Hypothalamus (tissue), 51 donors: ENCODE measurements around the gene TUBGCP5.
"Not testable (repeated sequence)": the region's sequence is repeated elsewhere in the genome, so short reads cannot be mapped to it uniquely, and the experiment has no call there.

ENCODE experiments used
- DNase-seq, 51 donors: peaks; one replicate each; lab custom pipeline; 2025; lab: John Stamatoyannopoulos, UW

Gene TUBGCP5

DNA sequence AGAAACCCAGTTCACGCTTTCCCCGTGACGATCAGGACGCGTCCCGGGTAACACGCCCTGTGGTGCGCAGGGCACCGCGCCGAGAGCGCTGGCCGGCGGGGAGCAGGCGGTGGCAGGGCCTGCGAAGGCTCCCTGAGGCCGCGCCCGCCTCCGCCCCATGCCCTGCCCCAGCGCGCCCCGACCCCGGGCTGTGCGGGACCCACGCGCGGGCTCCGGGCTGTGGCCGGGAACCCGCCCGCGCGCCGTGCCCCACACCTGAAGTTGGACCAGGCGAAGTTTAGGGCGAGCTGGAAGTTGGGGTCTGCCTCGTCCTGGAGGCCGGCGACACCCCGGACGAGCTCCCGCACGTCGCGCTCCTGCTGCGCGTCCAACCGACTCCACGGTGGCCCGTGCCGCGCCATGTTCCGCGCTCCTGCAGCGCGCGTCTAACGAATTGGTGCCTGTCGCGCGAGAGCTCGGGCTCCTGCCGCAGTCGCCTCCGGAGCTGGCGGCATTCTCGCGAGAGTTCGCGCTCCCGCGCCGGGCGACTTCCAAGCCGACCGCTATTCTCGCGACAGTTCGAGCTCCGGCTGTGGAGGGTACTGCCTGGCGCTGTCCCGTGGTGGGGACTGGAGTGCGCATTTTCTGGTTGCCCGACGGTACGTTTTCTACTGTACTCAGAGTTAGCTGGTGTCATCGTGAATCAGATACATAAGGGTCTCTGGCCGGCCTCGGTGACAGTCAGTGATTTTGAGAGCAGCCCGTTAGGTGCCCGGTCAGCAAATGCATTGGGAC lies at the start of gene TUBGCP5:
TUBGCP5 (minus strand) TSS at position 427 of the 774 bp plus-strand sequence; CDS start at position 401, 26 bp downstream.
- peak; percentile 31 to 97 (median 86) for DNase-seq

DNA sequence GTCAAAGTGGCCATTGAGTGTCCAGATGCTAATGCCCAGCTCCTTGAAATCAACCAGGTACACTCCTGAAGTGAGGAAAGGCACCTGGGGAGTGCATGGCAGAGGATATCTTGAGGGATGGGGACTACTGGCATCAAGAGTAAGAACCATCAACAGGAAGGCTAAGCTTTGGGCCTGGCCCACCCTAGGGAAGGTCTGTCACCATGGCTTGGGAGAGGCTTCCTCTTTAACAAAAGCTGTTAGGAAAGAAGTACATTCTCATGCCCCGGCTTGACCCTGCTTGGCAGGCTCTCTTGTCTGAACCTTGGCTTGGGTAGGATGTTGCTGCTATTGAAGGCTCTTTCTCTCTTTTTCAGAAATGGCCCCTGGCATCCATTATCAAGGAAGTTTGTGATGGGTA lies 43.7 kb upstream of the TUBGCP5 start:
- no peak for DNase-seq

DNA sequence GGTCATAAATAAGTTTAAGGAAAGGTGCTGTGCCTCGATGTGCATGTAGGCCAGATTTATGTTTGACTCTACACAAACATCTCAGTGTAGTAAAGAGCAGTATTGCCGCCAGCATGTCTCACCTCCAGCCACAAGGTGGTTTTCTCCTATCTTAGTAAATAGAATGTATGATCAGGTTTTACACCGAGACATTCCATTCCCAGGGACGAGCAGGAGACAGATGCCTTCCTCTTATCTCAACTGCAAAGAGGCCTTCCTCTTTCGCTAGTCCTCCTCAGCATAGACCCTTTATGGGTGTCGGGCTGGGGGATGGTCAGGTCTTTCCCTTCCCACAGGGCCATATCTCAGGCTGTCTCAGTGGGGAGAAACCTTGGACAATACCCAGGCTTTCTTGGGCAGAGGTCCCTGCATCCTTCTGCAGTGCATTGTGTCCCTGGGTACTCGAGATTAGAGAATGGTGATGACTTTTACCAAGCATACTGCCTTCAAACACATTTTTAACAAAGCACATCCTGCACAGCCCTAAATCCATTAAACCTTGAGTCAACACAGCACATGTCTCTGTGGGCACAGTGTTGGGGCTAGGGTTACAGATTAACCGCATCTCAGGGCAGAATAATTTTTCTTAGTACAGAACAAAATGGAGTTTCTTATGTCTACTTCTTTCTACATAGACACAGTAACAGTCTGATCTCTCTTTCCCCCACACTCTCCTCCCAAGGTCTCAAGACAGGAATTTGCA lies 42.8 kb upstream of the TUBGCP5 start:
- DNase-seq, result not testable (repeated sequence)

DNA sequence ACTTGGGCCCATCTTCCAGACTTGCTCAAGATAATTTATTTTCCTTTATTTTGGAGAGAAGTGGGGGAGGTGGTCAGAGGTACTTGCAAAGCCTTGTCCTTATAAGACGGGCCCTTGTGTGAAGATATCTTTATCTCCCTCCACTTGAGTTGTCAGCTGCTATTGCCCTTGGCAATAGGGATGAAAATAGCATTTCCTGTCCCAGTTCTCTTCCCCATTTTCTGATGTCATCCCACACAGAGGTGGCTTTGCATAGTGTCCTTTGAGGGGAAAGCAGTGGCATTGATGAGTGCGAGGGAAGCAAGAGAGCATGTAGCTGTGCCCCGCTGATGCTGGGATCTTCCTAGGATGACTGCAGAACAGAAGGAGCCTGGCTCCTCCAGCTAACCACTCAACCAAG lies 41.9 kb upstream of the TUBGCP5 start:
- no peak for DNase-seq

DNA sequence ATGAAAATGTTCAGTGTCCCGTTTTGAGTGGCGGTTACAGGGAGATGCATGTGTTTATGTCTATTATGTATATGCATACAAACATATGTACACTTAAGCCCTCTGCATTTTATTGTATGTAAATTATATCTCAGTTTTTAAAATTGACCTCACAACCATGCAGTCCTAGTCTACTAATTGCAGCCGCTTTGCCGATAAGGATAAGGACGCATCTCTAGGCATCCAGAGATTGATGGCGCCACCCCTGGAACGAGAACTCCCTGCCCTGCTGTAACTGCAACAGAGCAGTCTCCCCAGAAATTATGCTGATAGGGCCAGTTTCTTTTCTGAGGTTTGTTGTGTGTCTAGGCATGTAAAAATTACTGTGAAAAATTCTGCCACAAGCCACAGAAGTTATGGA lies 40.4 kb upstream of the TUBGCP5 start:
- no peak for DNase-seq

DNA sequence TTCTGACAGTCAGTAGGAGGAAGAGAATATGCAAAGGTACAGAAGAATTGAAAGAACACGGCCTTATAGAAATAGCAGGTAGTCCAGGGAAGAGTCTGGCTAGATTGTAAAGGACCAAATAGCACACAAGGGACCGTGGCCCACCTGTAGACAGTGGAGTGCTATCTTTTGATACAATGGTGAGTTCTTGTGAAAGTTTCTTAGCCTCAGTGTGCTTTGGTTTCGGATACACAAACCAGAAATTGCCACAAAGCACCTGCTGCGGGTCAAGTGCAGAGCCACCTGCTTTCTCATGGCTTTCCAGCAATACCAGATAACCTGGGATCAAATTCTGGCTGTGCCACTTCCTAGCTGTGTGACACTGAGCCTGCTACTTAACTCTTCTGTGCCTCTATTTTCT lies 36.6 kb upstream of the TUBGCP5 start:
- no peak for DNase-seq

DNA sequence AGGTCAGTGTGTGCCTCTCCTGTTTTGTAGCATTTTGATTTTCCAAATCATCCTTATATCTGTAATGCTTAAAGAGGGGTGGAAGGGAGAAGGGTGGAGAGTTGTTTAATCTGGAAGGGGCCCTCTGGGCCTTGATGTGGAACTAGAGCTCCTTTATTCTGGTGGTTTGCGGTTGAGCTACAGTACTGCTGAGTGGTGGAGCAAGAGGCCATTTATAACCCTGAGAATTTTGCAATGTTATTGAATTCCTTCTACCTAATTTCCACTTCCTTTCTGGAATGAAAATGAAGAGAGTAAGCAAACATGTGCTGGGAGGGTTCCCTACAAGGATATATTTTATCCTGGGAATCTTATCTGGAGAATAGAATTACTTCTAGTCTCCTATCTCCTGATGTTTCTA lies 35.3 kb upstream of the TUBGCP5 start:
- no peak for DNase-seq

DNA sequence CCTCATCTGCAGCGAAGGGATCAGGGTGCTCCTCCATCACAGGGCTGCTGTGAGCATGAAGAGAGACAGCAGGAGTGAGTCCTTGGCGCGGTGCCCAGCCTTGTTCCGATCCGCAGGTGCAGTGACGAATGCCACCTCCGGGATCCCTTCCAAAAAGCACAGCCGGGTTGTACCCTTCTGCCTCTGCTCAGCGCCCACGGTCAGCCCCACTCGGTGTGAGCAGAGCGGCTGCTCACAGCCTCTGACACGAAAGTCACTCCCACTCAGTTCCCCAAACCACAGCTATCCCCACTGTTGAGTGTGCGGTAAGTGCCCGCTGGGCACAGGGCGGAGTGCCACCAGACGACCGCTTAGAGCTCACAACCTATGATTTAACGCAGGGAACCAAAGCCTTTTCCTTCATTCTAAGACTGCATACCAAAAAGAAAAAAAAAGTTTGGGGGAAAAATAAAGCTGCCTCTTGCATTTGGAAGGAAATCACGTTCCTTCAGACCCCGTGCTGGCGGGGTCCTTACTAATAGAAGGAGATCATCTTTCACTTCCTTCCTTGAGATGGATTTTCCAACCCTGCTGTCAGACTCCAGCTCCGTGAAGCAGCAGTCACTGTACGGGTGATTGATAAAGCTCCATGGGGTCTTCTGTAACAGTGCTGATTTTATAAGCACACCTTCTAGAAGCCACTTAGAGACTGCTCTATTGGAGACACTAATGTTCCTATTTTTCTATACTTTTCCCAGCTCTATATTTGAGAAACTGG lies 34.7 kb upstream of the TUBGCP5 start:
- peak in 6 of 51 donors; percentile 5 to 26 (median 22) for DNase-seq

DNA sequence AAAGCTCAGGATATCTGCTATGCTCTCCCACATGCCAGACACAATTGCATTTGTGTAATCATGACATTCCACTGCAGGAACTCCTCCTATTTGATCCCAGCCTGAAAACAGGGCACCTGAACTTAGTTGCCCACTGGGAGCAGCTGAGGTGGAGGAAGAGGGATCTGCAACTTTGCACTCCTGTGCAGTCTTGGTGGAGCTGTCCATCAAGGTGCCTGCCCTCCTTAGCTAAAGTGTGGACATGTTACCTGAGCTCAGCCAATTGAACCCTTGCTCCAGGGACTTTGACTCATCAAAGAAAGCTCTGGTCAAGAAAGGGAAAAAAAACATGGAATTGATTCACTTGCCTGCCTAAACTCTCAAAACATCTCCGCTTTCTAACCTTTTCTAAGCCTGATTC lies 33.3 kb upstream of the TUBGCP5 start:
- DNase-seq, result no peak

DNA sequence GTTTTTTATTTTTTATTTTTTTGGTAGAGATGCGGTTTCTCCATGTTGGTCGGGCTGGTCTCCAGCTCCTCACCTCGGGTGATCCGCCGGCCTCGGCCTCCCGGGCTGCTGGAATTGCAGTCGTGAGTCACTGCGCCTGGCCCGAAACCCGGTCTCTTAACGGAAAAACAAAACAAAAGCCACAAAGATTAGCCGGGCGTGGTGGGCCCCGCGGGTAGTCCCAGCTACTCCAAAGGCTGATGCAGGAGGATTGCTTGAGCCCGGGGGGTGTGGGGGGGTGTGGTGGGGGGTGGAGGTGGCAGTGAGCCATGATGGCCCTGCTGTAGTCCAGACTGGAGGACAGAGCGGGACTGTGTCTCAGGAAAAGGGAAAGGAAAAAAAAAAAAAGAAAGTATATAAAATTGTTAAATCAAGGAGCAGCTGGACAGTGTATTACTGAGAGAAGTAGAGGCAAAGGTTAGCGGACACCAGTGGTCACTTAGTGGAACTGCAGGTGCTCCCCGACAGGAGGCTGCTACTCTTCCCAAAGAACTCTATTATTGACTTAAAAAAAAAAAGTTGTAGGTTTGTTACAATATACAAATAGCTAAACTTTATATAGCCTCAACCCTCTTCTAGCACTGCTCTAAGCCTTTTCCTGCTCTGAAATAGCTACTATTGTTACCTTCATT lies 30.3 kb upstream of the TUBGCP5 start:
- DNase-seq, result no peak

- no peak for DNase-seq
These were observed 28.0 kb upstream of the TUBGCP5 start for GRCh38 chr15:23067416-23067815.

DNA sequence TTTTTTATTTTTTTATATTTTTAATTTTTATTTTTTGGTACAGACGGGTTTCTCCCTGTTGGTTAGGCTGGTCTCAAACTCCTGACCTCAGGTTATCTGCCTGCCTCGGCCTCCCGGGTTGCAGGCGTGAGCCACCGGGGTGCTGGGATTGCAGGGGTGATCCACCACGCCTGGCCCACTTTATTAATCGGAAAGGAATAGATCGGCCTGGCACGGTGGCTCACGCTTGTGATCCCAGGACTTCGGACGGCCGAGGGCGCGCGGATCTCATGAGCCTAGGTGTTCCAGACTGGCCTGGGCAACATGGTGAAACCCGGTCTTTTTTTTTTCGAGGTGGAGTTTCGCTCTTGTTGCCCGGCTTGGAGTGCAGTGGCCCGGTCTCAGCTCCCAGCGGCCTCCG lies 26.5 kb upstream of the TUBGCP5 start:
- DNase-seq, result no peak

GRCh38 chr15:23064156-23064555 lies 24.8 kb upstream of the TUBGCP5 start:
- DNase-seq, result no peak

DNA sequence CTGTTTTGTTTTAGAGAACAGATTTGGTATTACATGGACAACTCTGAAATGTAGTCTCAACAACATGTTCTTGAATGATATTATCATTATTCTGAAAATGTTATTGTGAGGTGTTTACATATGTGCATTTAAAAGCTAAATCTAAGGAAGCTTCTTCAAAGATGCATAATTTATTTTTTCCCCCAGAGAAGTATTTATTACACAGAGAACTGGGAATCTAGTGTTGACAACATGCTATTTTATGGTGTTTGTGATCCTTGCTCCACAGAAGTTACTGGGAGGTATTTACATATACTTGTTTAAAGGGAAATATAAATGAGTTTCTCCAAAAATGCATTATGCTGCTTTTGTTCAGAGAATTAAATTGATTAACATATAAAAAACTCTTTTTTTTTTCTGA lies 18.3 kb upstream of the TUBGCP5 start:
- DNase-seq, result no peak

GRCh38 chr15:23055316-23055715 lies 15.9 kb upstream of the TUBGCP5 start:
- no peak for DNase-seq

- no peak for DNase-seq
These were observed 13.2 kb upstream of the TUBGCP5 start for GRCh38 chr15:23052522-23052921.

- DNase-seq, result no peak
These were observed 11.3 kb upstream of the TUBGCP5 start for GRCh38 chr15:23050708-23051107.

DNA sequence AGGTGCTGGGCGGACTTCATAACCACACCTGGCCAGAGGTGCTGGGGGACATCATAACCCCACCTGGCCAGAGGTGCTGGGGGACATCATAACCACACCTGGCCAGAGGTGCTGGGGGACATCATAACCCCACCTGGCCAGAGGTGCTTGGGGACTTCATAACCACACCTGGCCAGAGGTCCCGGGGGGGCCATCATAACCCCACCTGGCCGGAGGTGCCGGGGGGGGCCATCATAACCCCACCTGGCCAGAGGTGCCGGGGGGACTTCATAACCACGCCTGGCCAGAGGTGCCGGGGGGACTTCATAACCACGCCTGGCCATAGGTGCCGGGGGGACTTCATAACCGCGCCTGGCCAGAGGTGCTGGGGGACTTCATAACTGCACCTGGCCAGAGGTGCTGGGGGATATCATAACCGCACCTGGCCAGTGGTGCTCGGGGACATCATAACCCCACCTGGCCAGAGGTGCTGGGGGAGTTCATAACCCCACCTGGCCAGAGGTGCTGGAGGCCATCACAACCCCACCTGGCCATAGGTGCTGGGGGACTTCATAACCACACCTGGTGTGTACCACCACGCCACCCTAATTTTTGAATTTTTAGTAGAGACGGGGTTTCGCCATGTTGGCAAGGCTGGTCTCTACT lies 10.7 kb upstream of the TUBGCP5 start:
- no peak for DNase-seq

- not testable (repeated sequence) for DNase-seq
These were observed 9.4 kb upstream of the TUBGCP5 start for GRCh38 chr15:23048572-23049282.

DNA sequence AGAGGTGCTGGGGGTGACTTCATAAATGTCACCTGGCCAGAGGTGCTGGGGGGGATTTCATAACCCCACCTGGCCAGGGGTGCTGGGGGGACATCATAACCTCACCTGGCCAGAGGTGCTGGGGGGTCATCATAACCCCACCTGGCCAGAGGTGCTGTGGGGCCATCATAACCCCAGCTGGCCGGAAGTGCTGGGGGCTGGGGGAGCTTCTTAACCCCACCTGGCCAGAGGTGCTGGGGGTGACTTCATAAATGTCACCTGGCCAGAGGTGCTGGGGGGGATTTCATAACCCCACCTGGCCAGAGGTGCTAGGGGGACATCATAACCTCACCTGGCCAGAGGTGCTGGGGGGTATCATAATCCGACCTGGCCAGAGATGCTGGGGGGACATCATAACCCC lies 4.6 kb upstream of the TUBGCP5 start:
- not testable (repeated sequence) for DNase-seq
